Measurements from ENCODE around the gene DPYSL4.

Gene DPYSL4

DNA sequence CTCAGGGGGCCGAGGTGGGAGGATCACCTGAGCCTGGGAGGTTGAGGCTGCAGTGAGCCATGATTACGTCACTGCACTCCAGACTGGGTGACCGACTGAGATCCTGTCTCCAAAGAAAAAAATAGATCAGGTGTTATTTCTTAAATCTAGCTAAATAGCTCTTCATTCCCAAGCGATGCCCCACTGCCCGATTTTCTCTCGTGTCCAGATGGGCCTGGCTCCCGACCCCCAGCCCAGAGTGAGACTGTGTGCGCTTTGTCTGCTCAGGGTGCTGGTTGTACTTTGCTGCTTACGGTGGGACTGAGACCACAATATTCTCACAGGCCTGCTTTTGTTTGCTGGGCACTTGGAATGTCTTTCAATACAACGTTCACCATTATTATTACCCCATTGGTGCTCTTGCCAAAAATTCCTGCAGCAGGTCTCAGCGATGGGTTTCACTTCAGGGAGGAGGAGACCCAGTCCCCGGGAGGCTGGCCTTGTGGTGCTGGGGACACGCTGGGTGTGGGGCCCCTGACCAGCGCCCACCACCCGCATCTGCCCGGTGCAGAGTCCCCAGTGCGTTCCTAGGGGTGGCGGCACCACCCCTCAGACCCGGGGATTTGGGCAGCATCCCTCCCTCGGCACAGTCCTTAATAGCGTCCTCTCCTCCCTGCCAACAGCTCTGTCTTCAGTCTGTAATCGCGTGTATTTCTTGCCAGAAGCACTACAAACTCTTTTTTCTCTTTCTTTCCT, 20.4 kb upstream of the DPYSL4 start:
- no peak for DNase-seq (ENCODE audit: extremely low read depth, low read depth)
- H3K4me3 ChIP-seq (replicated peaks; ENCODE audit: low read depth, low read length) = no peak overlapping the region
- TF ChIP-seq, protein P1, sequence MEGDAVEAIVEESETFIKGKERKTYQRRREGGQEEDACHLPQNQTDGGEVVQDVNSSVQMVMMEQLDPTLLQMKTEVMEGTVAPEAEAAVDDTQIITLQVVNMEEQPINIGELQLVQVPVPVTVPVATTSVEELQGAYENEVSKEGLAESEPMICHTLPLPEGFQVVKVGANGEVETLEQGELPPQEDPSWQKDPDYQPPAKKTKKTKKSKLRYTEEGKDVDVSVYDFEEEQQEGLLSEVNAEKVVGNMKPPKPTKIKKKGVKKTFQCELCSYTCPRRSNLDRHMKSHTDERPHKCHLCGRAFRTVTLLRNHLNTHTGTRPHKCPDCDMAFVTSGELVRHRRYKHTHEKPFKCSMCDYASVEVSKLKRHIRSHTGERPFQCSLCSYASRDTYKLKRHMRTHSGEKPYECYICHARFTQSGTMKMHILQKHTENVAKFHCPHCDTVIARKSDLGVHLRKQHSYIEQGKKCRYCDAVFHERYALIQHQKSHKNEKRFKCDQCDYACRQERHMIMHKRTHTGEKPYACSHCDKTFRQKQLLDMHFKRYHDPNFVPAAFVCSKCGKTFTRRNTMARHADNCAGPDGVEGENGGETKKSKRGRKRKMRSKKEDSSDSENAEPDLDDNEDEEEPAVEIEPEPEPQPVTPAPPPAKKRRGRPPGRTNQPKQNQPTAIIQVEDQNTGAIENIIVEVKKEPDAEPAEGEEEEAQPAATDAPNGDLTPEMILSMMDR (IDR thresholded peaks at IDR 0.05; ENCODE audit: low read depth, low read length, missing control alignments) = no peak

DNA sequence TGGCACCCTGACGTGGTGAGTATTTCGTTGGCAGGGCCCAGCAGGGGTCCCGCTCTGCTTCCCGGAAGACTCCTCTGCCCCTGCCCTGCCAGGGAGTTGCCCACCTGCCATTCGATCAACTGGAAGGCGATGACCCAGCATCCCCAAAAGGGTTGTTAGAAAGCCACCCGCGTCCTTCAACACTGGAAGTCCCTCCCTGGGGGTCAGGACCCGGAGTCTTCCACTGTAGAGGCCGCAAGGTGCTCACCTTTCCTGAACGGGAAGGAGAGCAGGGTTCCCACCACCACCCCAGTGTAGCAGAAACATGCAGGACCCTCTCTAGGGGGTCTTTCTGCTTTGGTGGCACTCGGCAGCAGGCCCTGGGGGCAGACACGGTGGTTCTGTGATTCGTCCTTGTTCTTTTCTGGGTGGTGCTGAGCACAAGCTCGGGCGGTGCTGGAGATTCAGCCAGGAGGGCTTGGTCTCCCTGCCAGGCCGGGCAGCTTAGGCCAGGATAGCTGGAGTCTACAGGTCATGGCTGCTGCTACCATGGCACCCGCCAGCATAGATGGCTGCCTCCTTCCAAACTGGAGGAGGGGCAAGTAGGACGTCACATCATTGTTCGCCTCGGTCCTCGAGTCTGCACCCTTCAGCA, 19.6 kb upstream of the DPYSL4 start:
- no peak overlapping the region for H3K4me3 ChIP-seq (replicated peaks; ENCODE audit: low read depth, low read length)
- TF ChIP-seq, protein P1 (IDR thresholded peaks at IDR 0.05; ENCODE audit: low read depth, low read length, missing control alignments) = no peak
- no peak for DNase-seq (ENCODE audit: extremely low read depth, low read depth)

DNA sequence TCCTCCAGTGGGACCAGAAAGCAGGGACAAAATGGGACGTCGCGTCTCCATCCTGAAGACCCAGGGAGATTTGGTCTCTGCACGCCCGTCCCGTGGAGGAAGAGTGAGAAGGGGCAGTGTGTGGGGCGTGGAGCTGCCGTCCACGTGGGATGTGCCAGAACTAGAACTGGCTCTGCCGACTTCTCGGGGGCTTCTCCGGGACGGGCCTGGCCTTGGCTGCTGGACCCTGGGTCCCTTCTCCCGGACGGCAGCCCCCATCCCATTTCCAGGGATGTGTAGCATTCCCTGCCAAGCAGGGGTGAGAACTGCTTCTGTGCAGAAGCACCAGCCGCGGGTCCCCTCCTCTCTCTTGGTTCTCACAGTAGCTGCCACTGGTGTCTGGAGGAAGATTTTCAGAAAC, 18.8 kb upstream of the DPYSL4 start:
- TF ChIP-seq, protein P1 (IDR thresholded peaks at IDR 0.05; ENCODE audit: low read depth, low read length, missing control alignments) = no peak
- no peak overlapping the region for H3K4me3 ChIP-seq (replicated peaks; ENCODE audit: low read depth, low read length)
- DNase-seq (ENCODE audit: extremely low read depth, low read depth) = no peak

DNA sequence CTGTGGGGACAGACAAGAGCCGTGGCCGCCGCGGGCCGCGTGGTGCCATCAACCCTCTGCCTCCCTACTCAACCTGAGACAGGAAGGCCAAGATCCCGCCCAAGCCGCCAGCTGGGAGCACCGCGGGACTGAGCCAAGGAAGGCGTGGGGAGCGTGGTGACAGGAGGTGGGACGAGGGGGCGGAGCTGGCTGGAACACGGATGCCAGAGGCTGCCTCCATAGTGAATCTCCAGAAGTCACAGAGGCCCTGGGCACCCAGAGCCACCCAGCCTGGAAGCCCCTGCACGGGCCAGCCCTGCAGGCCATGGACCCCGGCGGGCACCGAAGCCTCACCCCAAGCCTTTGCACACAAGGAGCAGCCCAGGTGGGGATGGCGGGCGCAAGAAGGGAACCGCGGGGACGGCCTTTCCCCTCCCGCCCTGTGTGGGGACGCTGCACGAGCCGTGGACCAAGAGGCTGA, 18.1 kb upstream of the DPYSL4 start:
- TF ChIP-seq, protein P1 (IDR thresholded peaks at IDR 0.05; ENCODE audit: low read depth, low read length, missing control alignments) = no peak
- no peak overlapping the region for H3K4me3 ChIP-seq (replicated peaks; ENCODE audit: low read depth, low read length)
- no peak for DNase-seq (ENCODE audit: extremely low read depth, low read depth)

DNA sequence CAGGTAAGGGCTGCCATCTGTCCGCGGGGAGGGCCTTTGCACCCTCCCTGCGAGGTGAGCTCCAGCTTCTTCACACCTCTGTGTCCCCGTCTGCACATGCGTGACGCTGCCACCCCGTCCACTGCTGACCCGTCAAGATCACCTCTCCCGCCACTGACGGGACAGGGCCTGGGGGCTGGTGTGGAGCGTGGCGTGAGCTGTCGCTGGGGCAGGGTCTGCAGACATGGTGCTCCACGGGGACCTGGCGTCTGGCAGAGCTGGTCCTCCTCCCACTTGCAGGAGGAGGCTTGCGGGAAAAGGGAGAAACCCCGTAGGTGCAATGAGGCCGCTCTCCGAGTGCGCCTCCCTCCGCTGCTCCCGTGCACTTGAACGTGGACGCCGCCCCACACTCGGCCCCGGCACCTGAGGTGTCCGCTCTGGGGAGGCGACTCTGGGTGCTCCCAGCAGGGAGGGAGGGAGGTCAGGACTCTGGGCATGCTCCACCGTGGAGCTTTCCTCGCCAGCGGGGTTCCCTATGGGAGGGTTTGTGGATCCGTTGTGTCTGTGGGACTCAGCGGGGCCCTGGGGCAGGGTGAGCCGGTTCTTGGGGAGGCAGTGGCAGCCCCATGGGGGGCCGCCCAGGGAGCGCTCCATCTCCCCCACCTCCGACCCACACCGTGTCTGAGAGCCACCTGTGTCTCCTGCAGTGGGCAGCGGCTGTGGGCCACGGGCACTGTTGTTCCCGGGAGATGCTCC, 17.6 kb upstream of the DPYSL4 start:
- no peak overlapping the region for H3K4me3 ChIP-seq (replicated peaks; ENCODE audit: low read depth, low read length)
- DNase-seq (ENCODE audit: extremely low read depth, low read depth) = no peak
- TF ChIP-seq, protein P1 (IDR thresholded peaks at IDR 0.05; ENCODE audit: low read depth, low read length, missing control alignments) = no peak

DNA sequence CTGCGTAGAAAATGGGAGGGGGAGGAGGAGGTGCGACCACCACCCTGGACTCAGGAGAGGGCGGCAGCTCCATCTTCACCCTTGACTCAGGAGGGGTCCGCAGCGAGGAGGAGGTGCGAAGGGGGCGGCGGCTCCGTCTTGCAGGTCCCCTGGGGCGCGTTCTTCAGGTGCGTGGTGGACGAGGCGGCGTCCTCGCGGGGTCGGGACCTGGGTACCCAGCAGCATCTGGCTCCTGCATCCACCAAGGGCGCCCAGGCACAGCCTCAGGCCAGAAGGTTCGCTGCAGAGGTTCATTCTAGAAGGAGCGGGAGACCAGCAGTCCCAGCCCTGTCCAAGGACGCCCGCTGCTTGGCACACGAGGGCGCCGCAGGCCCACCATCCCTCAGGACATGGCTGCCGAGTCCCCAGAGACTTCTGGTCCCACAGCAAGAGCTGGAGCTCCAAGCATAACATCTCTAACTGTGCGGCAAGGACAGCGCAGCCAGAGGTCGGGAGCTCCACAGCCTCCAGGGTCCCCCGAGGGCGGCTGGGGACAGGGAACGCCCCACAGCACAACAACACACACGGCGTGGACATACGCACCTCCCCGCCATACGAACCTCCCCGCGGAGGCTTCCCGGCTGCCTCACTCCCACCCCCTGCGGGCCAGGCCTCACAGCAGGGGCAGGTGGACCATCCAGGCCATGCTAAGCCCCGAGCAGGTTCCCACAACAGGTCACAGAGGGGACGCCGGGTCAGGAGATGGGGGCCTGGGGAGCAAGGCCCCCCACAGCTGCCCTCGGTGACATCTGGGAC, 16.8 kb upstream of the DPYSL4 start:
- DNase-seq (ENCODE audit: extremely low read depth, low read depth) = no peak
- TF ChIP-seq, protein P1 (IDR thresholded peaks at IDR 0.05; ENCODE audit: low read depth, low read length, missing control alignments) = no peak

More for the DNA sequence above, 16.8 kb upstream of the DPYSL4 start:
- no peak overlapping the region for H3K4me3 ChIP-seq (replicated peaks; ENCODE audit: low read depth, low read length)

Data from HFF-Myc (cell line).